LNCAP (cell line): ENCODE results near the gene HRH2.
A peak's percentile ranks its signal among the peaks of the same experiment; 100 is the strongest.

ENCODE experiments used
- CTCF ChIP-seq: fragments of 450-650 bp; IDR thresholded peaks from 2 replicates; pipeline ENCODE4 v1.5.1; 2017; ENCODE audit warnings: mild to moderate bottlenecking

HRH2 gene

GRCh38 chr5:175695161-175696126 is 37.6 kb downstream of the HRH2 start:
- TF ChIP-seq CTCF: no peak

- TF ChIP-seq CTCF: peak; percentile 49
Observed at GRCh38 chr5:175696139-175696854, 38.4 kb downstream of the HRH2 start.

- TF ChIP-seq CTCF: no peak; the same call in none of the 2 replicates
Observed at GRCh38 chr5:175696855-175697198, 39.0 kb downstream of the HRH2 start.

GRCh38 chr5:175697846-175698245 is 40.0 kb downstream of the HRH2 start:
- TF ChIP-seq CTCF: no peak

GRCh38 chr5:175698401-175699115 is 40.7 kb downstream of the HRH2 start:
- TF ChIP-seq CTCF: no peak

- peak; percentile 21; the same call in 1 of the 2 replicates for TF ChIP-seq CTCF
Observed at GRCh38 chr5:175700991-175701390, 43.1 kb downstream of the HRH2 start.

GRCh38 chr5:175701797-175702196 is 43.9 kb downstream of the HRH2 start:
- no peak for TF ChIP-seq CTCF
